DND-41 (cell line): ENCODE data around the gene POU2F1.

Experiments
- ATAC-seq: fragments of 200-7000 bp; cut with Tn5 transposase; 3 replicates; pipeline ENCODE4 v1.9.1; 2021; ENCODE audit warnings: low read depth; ENCODE audit not compliant: insufficient read depth
- DNase-seq: peaks from one replicate; pipeline ENCODE4 v3.0.0-alpha.2; 2020
- H2AFZ ChIP-seq: 2 replicates; pipeline ENCODE4 v1.6.0; 2012; ENCODE audit warnings: low read depth, low read length
- H3K27ac ChIP-seq: 2 replicates; pipeline ENCODE4 v1.5.1; 2012; ENCODE audit warnings: low read length, inconsistent platforms
- H3K27me3 ChIP-seq: fragments of 200-600 bp; sonication (generic); 2 replicates; pipeline ENCODE4 v1.6.0; 2012; ENCODE audit warnings: low read length, mild to moderate bottlenecking, inconsistent platforms; ENCODE audit not compliant: insufficient read depth, poor library complexity
- H3K36me3 ChIP-seq: 2 replicates; pipeline ENCODE4 v1.5.1; 2012; ENCODE audit warnings: low read length, inconsistent platforms; ENCODE audit not compliant: insufficient read depth
- H3K4me1 ChIP-seq: 2 replicates; pipeline ENCODE4 v1.5.1; 2012; ENCODE audit warnings: mild to moderate bottlenecking, low read length; ENCODE audit not compliant: insufficient read depth
- H3K4me2 ChIP-seq: 2 replicates; pipeline ENCODE4 v1.6.0; 2012; ENCODE audit warnings: mild to moderate bottlenecking, moderate library complexity, low read length, inconsistent platforms; ENCODE audit not compliant: insufficient read depth
- H3K4me3 ChIP-seq, 2 experiments: fragments of 200-600 bp in 1 of 2; shearing (Covaris generic) in 1 of 2; 2 replicates each; pipeline ENCODE4 v1.5.1; 2012 to 2016; ENCODE audit warnings: inconsistent platforms in 2 of 2, low read length in 2 of 2, mild to moderate bottlenecking in 2 of 2, low read depth in 1 of 2, moderate library complexity in 1 of 2
- H3K79me2 ChIP-seq: 2 replicates; pipeline ENCODE4 v1.6.0; 2012; ENCODE audit warnings: low read length, inconsistent platforms; ENCODE audit not compliant: insufficient read depth
- H3K9ac ChIP-seq: 2 replicates; pipeline ENCODE4 v1.6.0; 2012; ENCODE audit warnings: low read depth, mild to moderate bottlenecking, inconsistent platforms, low read length, moderate library complexity
- H3K9me3 ChIP-seq: 2 replicates; pipeline ENCODE4 v1.5.1; 2012; ENCODE audit warnings: low read length, moderate library complexity, mild to moderate bottlenecking, inconsistent platforms; ENCODE audit not compliant: insufficient read depth, severe bottlenecking
- H4K20me1 ChIP-seq: 2 replicates; pipeline ENCODE4 v1.6.0; 2012; ENCODE audit warnings: low read length; ENCODE audit not compliant: insufficient read depth
- EZH2 ChIP-seq: IDR thresholded peaks from 3 replicates; pipeline ENCODE4 v1.6.1; 2012; ENCODE audit warnings: borderline replicate concordance, low read depth, mild to moderate bottlenecking, moderate library complexity, low read length, inconsistent platforms; ENCODE audit not compliant: severe bottlenecking
- TF ChIP-seq, protein P1 (sequence below): IDR thresholded peaks from 2 replicates; pipeline ENCODE4 v1.5.1; 2012; ENCODE audit warnings: borderline replicate concordance, low read length, moderate library complexity, mild to moderate bottlenecking; ENCODE audit not compliant: poor library complexity, severe bottlenecking; ENCODE audit errors: extremely low read depth

POU2F1 gene

DNA sequence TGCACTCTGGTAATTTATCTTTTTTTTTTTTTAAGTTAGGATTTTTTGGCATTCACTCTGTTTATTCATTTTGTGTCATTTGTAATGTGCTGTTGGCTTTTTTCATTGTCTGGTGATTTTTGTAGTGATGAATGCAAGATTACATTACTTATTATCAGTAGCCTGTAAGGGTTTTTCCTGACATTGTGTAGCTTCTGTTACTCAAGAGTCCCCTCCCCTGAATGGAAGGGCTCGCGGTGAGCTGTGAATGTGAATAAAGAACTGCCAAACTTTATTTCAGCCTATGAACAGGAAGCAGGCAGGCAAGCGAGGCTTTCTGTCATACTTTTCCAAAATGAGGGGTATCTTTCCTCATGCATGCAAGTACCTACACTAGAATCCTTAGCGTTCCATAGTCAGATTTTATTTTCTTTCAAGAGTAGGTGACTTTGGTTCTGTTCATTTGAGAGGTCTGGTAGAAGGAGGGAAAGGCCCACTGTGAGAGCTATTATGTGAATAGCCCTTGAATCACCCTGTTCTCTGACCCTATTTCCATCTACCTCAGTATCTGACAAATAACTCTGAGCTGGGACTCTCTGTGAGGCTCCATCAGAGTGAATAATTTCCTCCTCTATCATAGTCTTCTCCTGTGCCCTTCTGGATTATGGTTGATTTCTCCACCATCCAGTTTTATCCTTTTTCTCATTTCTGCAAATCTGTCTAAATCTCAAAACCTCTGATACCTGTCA, 183.6 kb downstream of the POU2F1 start:
- no peak for TF ChIP-seq EZH2
- TF ChIP-seq, protein P1, sequence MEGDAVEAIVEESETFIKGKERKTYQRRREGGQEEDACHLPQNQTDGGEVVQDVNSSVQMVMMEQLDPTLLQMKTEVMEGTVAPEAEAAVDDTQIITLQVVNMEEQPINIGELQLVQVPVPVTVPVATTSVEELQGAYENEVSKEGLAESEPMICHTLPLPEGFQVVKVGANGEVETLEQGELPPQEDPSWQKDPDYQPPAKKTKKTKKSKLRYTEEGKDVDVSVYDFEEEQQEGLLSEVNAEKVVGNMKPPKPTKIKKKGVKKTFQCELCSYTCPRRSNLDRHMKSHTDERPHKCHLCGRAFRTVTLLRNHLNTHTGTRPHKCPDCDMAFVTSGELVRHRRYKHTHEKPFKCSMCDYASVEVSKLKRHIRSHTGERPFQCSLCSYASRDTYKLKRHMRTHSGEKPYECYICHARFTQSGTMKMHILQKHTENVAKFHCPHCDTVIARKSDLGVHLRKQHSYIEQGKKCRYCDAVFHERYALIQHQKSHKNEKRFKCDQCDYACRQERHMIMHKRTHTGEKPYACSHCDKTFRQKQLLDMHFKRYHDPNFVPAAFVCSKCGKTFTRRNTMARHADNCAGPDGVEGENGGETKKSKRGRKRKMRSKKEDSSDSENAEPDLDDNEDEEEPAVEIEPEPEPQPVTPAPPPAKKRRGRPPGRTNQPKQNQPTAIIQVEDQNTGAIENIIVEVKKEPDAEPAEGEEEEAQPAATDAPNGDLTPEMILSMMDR: no peak
- Histone ChIP-seq H2AFZ (no peak overlapping the region), H3K9me3 (no peaks in the 10 kb centered on the region), H3K79me2 (no peaks in the 10 kb centered on the region), H3K4me1 (no peaks in the 10 kb centered on the region), H3K36me3 (peaks cover 37% of the 10 kb centered on the region), H3K4me3 (no peak overlapping the region), H3K27me3 (no peaks in the 10 kb centered on the region), H3K27ac (no peak overlapping the region), H3K4me2 (no peak overlapping the region), H4K20me1 (no peaks in the 10 kb centered on the region), H3K9ac (no peak overlapping the region)
- no peak for ATAC-seq
- no peak for DNase-seq

DNA sequence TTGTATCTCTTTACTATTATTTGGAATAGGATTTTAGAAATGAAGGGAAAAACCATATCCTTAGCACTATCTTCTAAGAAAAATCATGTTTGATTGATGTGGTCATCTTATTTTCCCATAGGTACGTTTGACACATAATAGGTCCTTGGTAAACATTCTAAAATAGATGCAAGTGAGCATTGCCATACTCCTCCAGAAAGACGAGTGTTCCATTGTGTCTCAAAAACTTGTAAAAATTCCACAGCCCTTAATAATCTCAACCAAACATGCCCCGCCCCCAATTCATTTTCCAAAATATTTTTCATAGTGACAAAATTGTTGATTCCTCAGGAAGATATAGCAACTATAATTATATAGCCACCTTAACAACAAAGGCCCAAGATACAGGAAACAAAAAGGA, 184.2 kb downstream of the POU2F1 start:
- Histone ChIP-seq H3K4me2 (no peak overlapping the region), H3K27ac (no peak overlapping the region), H3K9ac (no peak overlapping the region), H2AFZ (no peak overlapping the region), H3K27me3 (no peaks in the 10 kb centered on the region), H3K79me2 (no peaks in the 10 kb centered on the region), H4K20me1 (no peaks in the 10 kb centered on the region), H3K4me3 (no peak overlapping the region), H3K36me3 (peaks cover 37% of the 10 kb centered on the region), H3K9me3 (no peaks in the 10 kb centered on the region), H3K4me1 (no peaks in the 10 kb centered on the region)
- no peak for TF ChIP-seq EZH2
- TF ChIP-seq, protein P1: no peak
- ATAC-seq: no peak
- no peak for DNase-seq

DNA sequence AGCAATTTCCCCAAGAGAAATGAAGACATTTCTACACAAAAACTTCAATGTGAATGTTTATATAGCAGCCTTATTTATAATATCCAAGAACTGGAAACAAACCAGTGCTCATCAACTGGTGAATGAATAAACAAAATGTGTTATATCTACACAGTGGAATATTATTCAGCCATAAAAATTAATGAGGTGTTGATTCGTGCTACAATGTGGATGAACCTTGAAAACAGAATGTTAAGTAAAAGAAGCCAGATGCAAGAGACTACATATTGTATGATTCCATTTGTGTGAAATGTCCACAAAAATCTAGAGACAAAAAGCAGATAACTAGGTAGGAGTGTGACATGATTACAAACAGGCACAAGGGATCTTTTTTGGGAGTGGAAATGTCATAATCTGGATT, 187.7 kb downstream of the POU2F1 start:
- H3K9ac ChIP-seq: no peak overlapping the region
- ATAC-seq (no peak), DNase-seq (no peak)
- H3K4me3 ChIP-seq: no peak overlapping the region
- H3K27me3 ChIP-seq: no peaks in the 10 kb centered on the region
- peaks cover 40% of the 10 kb centered on the region for H3K36me3 ChIP-seq
- no peak overlapping the region for H3K4me2 ChIP-seq
- H3K9me3 ChIP-seq: no peaks in the 10 kb centered on the region
- no peak overlapping the region for H2AFZ ChIP-seq
- no peaks in the 10 kb centered on the region for H3K79me2 ChIP-seq
- no peak overlapping the region for H3K27ac ChIP-seq
- no peaks in the 10 kb centered on the region for H3K4me1 ChIP-seq
- H4K20me1 ChIP-seq: no peaks in the 10 kb centered on the region
- TF ChIP-seq EZH2: no peak
- TF ChIP-seq, protein P1: no peak
